GM19328 (cell line): ENCODE results near the gene VGF.
"Not testable (repeated sequence)": the region's sequence is repeated elsewhere in the genome, so short reads cannot be mapped to it uniquely, and the experiment has no call there.

ENCODE experiments used
- ATAC-seq: cut with Tn5 transposase; IDR thresholded peaks from one replicate; pipeline ENCODE4 v1.9.1; 2021; ENCODE audit warnings: mild to moderate bottlenecking, moderate library complexity; ENCODE audit not compliant: unreplicated experiment

The VGF gene

GRCh38 chr7:101165075-101165957 lies at the start of gene VGF:
Gene VGF (minus strand): TSS chr7:101165569. CDS start chr7:101164843, 726 bp downstream.
- ATAC-seq, result peak; percentile 69

- no peak for ATAC-seq
These were observed 46.6 kb upstream of the VGF start for GRCh38 chr7:101212014-101212413.

- ATAC-seq, result no peak
These were observed 46.1 kb upstream of the VGF start for GRCh38 chr7:101211501-101211900.

GRCh38 chr7:101210143-101210542 lies 44.8 kb upstream of the VGF start:
- ATAC-seq, result no peak

GRCh38 chr7:101208794-101209193 lies 43.4 kb upstream of the VGF start:
- ATAC-seq, result no peak

GRCh38 chr7:101207459-101207858 lies 42.1 kb upstream of the VGF start:
- ATAC-seq, result no peak

GRCh38 chr7:101206665-101207042 lies 41.3 kb upstream of the VGF start:
- no peak for ATAC-seq

GRCh38 chr7:101205901-101206664 lies 40.7 kb upstream of the VGF start:
- no peak for ATAC-seq

- ATAC-seq, result not testable (repeated sequence)
These were observed 38.7 kb upstream of the VGF start for GRCh38 chr7:101203740-101204738.

GRCh38 chr7:101202603-101202918 lies 37.2 kb upstream of the VGF start:
- ATAC-seq, result no peak

GRCh38 chr7:101201695-101202602 lies 36.6 kb upstream of the VGF start:
- no peak for ATAC-seq

- no peak for ATAC-seq
These were observed 35.7 kb upstream of the VGF start, which contains the start of gene MOGAT3 for GRCh38 chr7:101200862-101201599. Gene MOGAT3 (minus strand): TSS chr7:101201036. CDS start chr7:101200854, 182 bp downstream.

- no peak for ATAC-seq
These were observed 35.1 kb upstream of the VGF start for GRCh38 chr7:101200504-101200861.

GRCh38 chr7:101199522-101199921 lies 34.2 kb upstream of the VGF start:
- ATAC-seq, result not testable (repeated sequence)

- ATAC-seq, result no peak
These were observed 33.1 kb upstream of the VGF start for GRCh38 chr7:101198476-101198875.

- no peak for ATAC-seq
These were observed 32.6 kb upstream of the VGF start for GRCh38 chr7:101197991-101198390.

GRCh38 chr7:101195884-101196283 lies 30.5 kb upstream of the VGF start:
- ATAC-seq, result no peak

- no peak for ATAC-seq
These were observed 23.7 kb upstream of the VGF start for GRCh38 chr7:101189109-101189508.

- no peak for ATAC-seq
These were observed 21.6 kb upstream of the VGF start for GRCh38 chr7:101186844-101187428.
